Ovary (tissue), 9 donors: ENCODE results near the gene FGD2. TPM values are rescaled to one million over a fixed set of nuclear protein-coding genes. Genes with fewer than 3 reads are reported as not detected.

Experiments used
- DNase-seq, 5 donors: peaks; one replicate each; pipeline ENCODE4 v3.0.0-alpha.2; 2019 to 2020
- H3K27ac ChIP-seq, 2 donors: fragments of 200-600 bp; one replicate each; pipeline versions ENCODE4 v1.5.1 to v1.8.0; 2019 to 2022
- H3K27me3 ChIP-seq: fragments of 200-600 bp; one replicate; pipeline ENCODE4 v1.8.0; 2022
- H3K36me3 ChIP-seq: fragments of 200-600 bp; sonication (generic); one replicate; pipeline ENCODE4 v1.5.1; 2019
- H3K4me1 ChIP-seq: one replicate; pipeline ENCODE4 v1.8.1; 2013; ENCODE audit warnings: mild to moderate bottlenecking, moderate library complexity; ENCODE audit not compliant: insufficient read depth
- H3K4me3 ChIP-seq: fragments of 200-600 bp; sonication (generic); one replicate; pipeline ENCODE4 v1.5.1; 2017
- H3K9me3 ChIP-seq, 2 donors: fragments of 200-600 bp in 1 of 2; sonication (generic) in 1 of 2; one replicate each; pipeline versions ENCODE4 v1.5.1 to v1.8.1; 2013 to 2019; ENCODE audit warnings: mild to moderate bottlenecking in 1 of 2, moderate library complexity in 1 of 2
- CTCF ChIP-seq, 3 donors: fragments of 450-650 bp in 2 of 3; fragments of 200-600 bp in 1 of 3; IDR thresholded peaks; one replicate each; pipeline versions ENCODE4 v1.5.1 to v1.8.0; 2016 to 2022; ENCODE audit warnings: antibody characterized with exemption in 3 of 3, mild to moderate bottlenecking in 1 of 3
- EP300 ChIP-seq: sonication (generic); formaldehyde crosslinking; IDR thresholded peaks from one replicate; pipeline ENCODE4 v1.6.1; 2017; ENCODE audit warnings: antibody characterized with exemption
- POLR2A ChIP-seq: fragments of 450-650 bp; IDR thresholded peaks from one replicate; pipeline ENCODE4 v1.6.1; 2017; ENCODE audit warnings: antibody characterized with exemption, mild to moderate bottlenecking, moderate library complexity
- WGBS, 3 donors: extraction: QIAGEN DNeasy Blood & Tissue Kit in 1 of 3; methylation state at CpG; one replicate each; pipeline versions ENCODE4 v1.1.5 to v1.1.7; 2013 to 2017; 5-methylcytosine and 5-hydroxymethylcytosine counted together
- intact Hi-C, 4 donors: fragments of 100-400 bp; cut with DNase I; formaldehyde crosslinking; loops; one replicate each; pipeline versions ENCODE4 v1.11.0 to v1.15.1; 2022 to 2023
- polyA plus RNA-seq, 2 donors: library from polyadenylated mRNA; stranded (reverse); fragments of 200-250 nt in 1 of 2; fragments of 350-450 nt in 1 of 2; fragmentation: Illumina TruSeq in 1 of 2; extraction: RNeasy Lipid Tissue Mini Kit (QIAGEN cat#74804) in 1 of 2; gene quantifications; one replicate each; pipeline ENCODE4 v1.2.3, GENCODE V29; 2013 to 2014
- total RNA-seq, 7 donors: library from RNA; depleted of rRNA in 2 of 7; stranded (reverse); fragments of >200 nt in 2 of 7; fragmentation: NEBNext Ultra II Directional in 3 of 7; extraction: Animal tissue kit (Norgen Biotek cat#: 25700) in 3 of 7; gene quantifications; one replicate each; pipeline versions ENCODE4 v1.1.0 to v1.2.4, GENCODE V29; 2016 to 2023
- donor health status: DM: no; HTN: no; CAD: no; lungs with moderate emphysema.
- donor health status: DM: no; HTN: no; CAD: no.
- donor health status: Bipolar disorder and iron deficiency.
- donor health status: DM: yes; HTN: yes; CAD: no.
- donor health status: DM: no; HTN: no; CAD: no.
- donor health status: DM: yes; HTN: yes; CAD: no.

FGD2 gene
- total and polyA plus RNA-seq, 9 donors, result 2.3 to 13.6 (median 4.1) TPM

GRCh38 chr6:37020812-37021211 is 15.4 kb downstream of the FGD2 start:
- H3K9me3 ChIP-seq, result no peaks in the 10 kb centered on the region
- no peak overlapping the region for H3K27ac ChIP-seq
- intact Hi-C loops, result no loop called here
- TF ChIP-seq CTCF (IDR thresholded peaks at IDR 0.05) (no peak), EP300 (no peak), POLR2A (no peak)
- 93 to 95% (median 94%) methylated on average over 5 of the region's 5 CpGs for WGBS, 3 donors
- H3K27me3 ChIP-seq, result no peaks in the 10 kb centered on the region
- no peak overlapping the region for H3K4me3 ChIP-seq
- DNase-seq, result no peak
- no peaks in the 10 kb centered on the region for H3K4me1 ChIP-seq
- no peaks in the 10 kb centered on the region for H3K36me3 ChIP-seq

GRCh38 chr6:37021356-37022129 is 16.1 kb downstream of the FGD2 start:
- H3K4me3 ChIP-seq, result no peak overlapping the region
- intact Hi-C loops, result no loop called here
- 57 to 66% (median 63%) methylated on average over 14 of the region's 14 CpGs for WGBS, 3 donors
- no peaks in the 10 kb centered on the region for H3K9me3 ChIP-seq
- H3K27me3 ChIP-seq, result no peaks in the 10 kb centered on the region
- TF ChIP-seq POLR2A (no peak), CTCF (IDR thresholded peaks at IDR 0.05) (no peak), EP300 (no peak)
- DNase-seq, result no peak
- no peaks in the 10 kb centered on the region for H3K4me1 ChIP-seq
- no peaks in the 10 kb centered on the region for H3K36me3 ChIP-seq
- H3K27ac ChIP-seq, result no peak overlapping the region

GRCh38 chr6:37022135-37022863 is 16.8 kb downstream of the FGD2 start:
- Histone ChIP-seq H3K27ac (no peak overlapping the region), H3K36me3 (no peaks in the 10 kb centered on the region), H3K27me3 (no peaks in the 10 kb centered on the region), H3K4me3 (no peak overlapping the region), H3K9me3 (no peaks in the 10 kb centered on the region), H3K4me1 (no peaks in the 10 kb centered on the region)
- TF ChIP-seq POLR2A, result no peak
- intact Hi-C loops, result no loop called here
- no peak for DNase-seq
- WGBS, 3 donors, result 94 to 96% (median 94%) methylated on average over 17 of the region's 17 CpGs

GRCh38 chr6:37024656-37025337 is 19.3 kb downstream of the FGD2 start:
- no peaks in the 10 kb centered on the region for H3K9me3 ChIP-seq

More at GRCh38 chr6:37024656-37025337, 19.3 kb downstream of the FGD2 start:
- TF ChIP-seq CTCF (IDR thresholded peaks at IDR 0.05), result no peak
- TF ChIP-seq EP300, result no peak
- no peak for TF ChIP-seq POLR2A
- Histone ChIP-seq H3K27me3 (no peaks in the 10 kb centered on the region), H3K36me3 (no peaks in the 10 kb centered on the region), H3K4me3 (no peak overlapping the region), H3K4me1 (no peaks in the 10 kb centered on the region), H3K27ac (no peak overlapping the region)
- DNase-seq, result no peak
- WGBS, 3 donors, result 69 to 76% (median 75%) methylated on average over 15 of the region's 15 CpGs
- intact Hi-C loops, result loop anchor here in 1 of 4 donors (5.0 kb wide), 1 partner anchor 188 kb away; no protein-coding TSS in a partner anchor
